ENCODE results near the gene FAM131C.

DNA sequence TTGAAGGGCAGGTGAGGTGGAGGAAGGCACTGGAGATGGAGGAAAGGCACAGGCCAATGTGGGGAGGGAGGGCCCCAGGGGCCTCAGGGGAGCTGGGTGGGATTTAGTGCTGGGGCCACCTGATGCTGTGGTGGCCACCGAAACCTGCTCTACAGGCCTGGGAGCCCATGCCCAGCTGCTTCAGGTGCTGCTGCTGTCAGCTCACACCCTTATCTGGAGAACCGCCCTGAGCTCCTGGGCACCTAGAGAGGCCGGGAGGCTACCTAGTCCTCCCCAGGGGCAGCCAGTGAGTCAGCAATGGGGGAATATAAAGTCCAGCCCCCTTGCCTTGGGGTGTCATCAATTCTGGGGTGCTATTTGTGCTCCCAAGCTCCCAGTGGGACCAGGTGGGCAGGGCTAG lies 12.2 kb downstream of the FAM131C start:
- TF ChIP-seq, protein P1, sequence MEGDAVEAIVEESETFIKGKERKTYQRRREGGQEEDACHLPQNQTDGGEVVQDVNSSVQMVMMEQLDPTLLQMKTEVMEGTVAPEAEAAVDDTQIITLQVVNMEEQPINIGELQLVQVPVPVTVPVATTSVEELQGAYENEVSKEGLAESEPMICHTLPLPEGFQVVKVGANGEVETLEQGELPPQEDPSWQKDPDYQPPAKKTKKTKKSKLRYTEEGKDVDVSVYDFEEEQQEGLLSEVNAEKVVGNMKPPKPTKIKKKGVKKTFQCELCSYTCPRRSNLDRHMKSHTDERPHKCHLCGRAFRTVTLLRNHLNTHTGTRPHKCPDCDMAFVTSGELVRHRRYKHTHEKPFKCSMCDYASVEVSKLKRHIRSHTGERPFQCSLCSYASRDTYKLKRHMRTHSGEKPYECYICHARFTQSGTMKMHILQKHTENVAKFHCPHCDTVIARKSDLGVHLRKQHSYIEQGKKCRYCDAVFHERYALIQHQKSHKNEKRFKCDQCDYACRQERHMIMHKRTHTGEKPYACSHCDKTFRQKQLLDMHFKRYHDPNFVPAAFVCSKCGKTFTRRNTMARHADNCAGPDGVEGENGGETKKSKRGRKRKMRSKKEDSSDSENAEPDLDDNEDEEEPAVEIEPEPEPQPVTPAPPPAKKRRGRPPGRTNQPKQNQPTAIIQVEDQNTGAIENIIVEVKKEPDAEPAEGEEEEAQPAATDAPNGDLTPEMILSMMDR (IDR thresholded peaks at IDR 0.05; ENCODE audit: insufficient read depth, low read length, poor library complexity, severe bottlenecking) = no peak
- TF ChIP-seq EZH2phosphoT487 (conservative IDR thresholded peaks at IDR 0.05; ENCODE audit: low read length) = no peak
